NCI-H2171 treated with DMSO at 0.1 percent for 48 hours (cell line): Measurements from ENCODE around the gene DLG2.
"Not testable (repeated sequence)": the region's sequence is repeated elsewhere in the genome, so short reads cannot be mapped to it uniquely, and the experiment has no call there.

Source experiments
- DNase-seq: peaks from one replicate; lab custom pipeline; 2025; lab: John Stamatoyannopoulos, UW

DLG2 gene

GRCh38 chr11:85627332-85627997 is at the start of gene DLG2:
Gene DLG2 (minus strand): TSS chr11:85627344.
- DNase-seq, result peak; percentile 87

- DNase-seq, result no peak
These were observed 46.2 kb upstream of the DLG2 start for GRCh38 chr11:85673393-85673792.

GRCh38 chr11:85672105-85672902 is 45.2 kb upstream of the DLG2 start:
- no peak for DNase-seq

GRCh38 chr11:85670949-85671663 is 44.0 kb upstream of the DLG2 start:
- DNase-seq, result not testable (repeated sequence)

GRCh38 chr11:85668157-85668556 is 41.0 kb upstream of the DLG2 start:
- DNase-seq, result no peak

- DNase-seq, result no peak
These were observed 39.5 kb upstream of the DLG2 start for GRCh38 chr11:85666687-85667086.

- DNase-seq, result no peak
These were observed 38.6 kb upstream of the DLG2 start for GRCh38 chr11:85665733-85666132.

- DNase-seq, result peak; percentile 100
These were observed 37.7 kb upstream of the DLG2 start, which contains the start of gene CREBZF for GRCh38 chr11:85664615-85665481. Gene CREBZF (minus strand): TSS chr11:85665129. CDS start chr11:85664875, 254 bp downstream.

- peak; percentile 93 for DNase-seq
These were observed 36.8 kb upstream of the DLG2 start for GRCh38 chr11:85663753-85664614.

GRCh38 chr11:85663080-85663752 is 36.1 kb upstream of the DLG2 start:
- DNase-seq, result peak; percentile 49

GRCh38 chr11:85661972-85662664 is 35.0 kb upstream of the DLG2 start:
- DNase-seq, result no peak

- DNase-seq, result no peak
These were observed 31.0 kb upstream of the DLG2 start for GRCh38 chr11:85658180-85658579.

- no peak for DNase-seq
These were observed 29.6 kb upstream of the DLG2 start for GRCh38 chr11:85656777-85657176.

GRCh38 chr11:85654343-85654742 is 27.2 kb upstream of the DLG2 start:
- DNase-seq, result not testable (repeated sequence)

- no peak for DNase-seq
These were observed 25.8 kb upstream of the DLG2 start for GRCh38 chr11:85652786-85653447.

- DNase-seq, result no peak
These were observed 24.0 kb upstream of the DLG2 start for GRCh38 chr11:85651118-85651517.

- DNase-seq, result peak; percentile 100
These were observed 20.6 kb upstream of the DLG2 start, which contains the start of gene TMEM126A for GRCh38 chr11:85647604-85648299. Gene TMEM126A (plus strand): TSS chr11:85647967. CDS start chr11:85650256, 2,289 bp downstream.

GRCh38 chr11:85647078-85647477 is 19.9 kb upstream of the DLG2 start:
- no peak for DNase-seq
